Upper lobe of right lung (tissue), 1 donor: ENCODE data around the gene DMAC2L. TPM values are rescaled to one million over a fixed set of nuclear protein-coding genes. Genes with fewer than 3 reads are reported as not detected.
"Not testable (repeated sequence)": the region's sequence is repeated elsewhere in the genome, so short reads cannot be mapped to it uniquely, and the experiment has no call there.

Experiments used
- ATAC-seq: fragments of 200-7000 bp; cut with Tn5 transposase; one replicate; pipeline ENCODE4 v1.9.1; 2020; ENCODE audit warnings: mild to moderate bottlenecking, moderate library complexity
- DNase-seq: peaks from one replicate; pipeline ENCODE4 v3.0.0-alpha.2; 2020
- H3K27ac ChIP-seq: fragments of 200-600 bp; one replicate; pipeline ENCODE4 v1.8.0; 2022
- H3K27me3 ChIP-seq: fragments of 200-600 bp; one replicate; pipeline ENCODE4 v1.8.0; 2022; ENCODE audit warnings: mild to moderate bottlenecking
- H3K36me3 ChIP-seq: fragments of 200-600 bp; one replicate; pipeline ENCODE4 v1.8.0; 2022
- H3K4me1 ChIP-seq: fragments of 200-600 bp; one replicate; pipeline ENCODE4 v1.8.0; 2022
- H3K4me3 ChIP-seq: fragments of 200-600 bp; one replicate; pipeline ENCODE4 v1.8.0; 2022; ENCODE audit warnings: mild to moderate bottlenecking
- H3K9me3 ChIP-seq: fragments of 200-600 bp; one replicate; pipeline ENCODE4 v1.8.0; 2022
- intact Hi-C: fragments of 100-400 bp; cut with DNase I; formaldehyde crosslinking; loops from one replicate; pipeline ENCODE4 v1.11.0; 2022
- total RNA-seq: library from RNA; stranded (reverse); fragmentation: NEBNext Ultra II Directional; extraction: Animal tissue kit (Norgen Biotek cat#: 25700); gene quantifications from one replicate; pipeline ENCODE4 v1.2.1, GENCODE V29; 2021
- TF ChIP-seq, protein P1 (sequence below): fragments of 200-600 bp; IDR thresholded peaks from one replicate; pipeline ENCODE4 v1.8.0; 2022; ENCODE audit warnings: antibody characterized with exemption
- donor health status: DM: no; HTN: yes; CAD: no; lungs with severe emphysema.

DMAC2L gene
- total RNA-seq, 1 donor from 2014 or later = 16.0 TPM

DNA sequence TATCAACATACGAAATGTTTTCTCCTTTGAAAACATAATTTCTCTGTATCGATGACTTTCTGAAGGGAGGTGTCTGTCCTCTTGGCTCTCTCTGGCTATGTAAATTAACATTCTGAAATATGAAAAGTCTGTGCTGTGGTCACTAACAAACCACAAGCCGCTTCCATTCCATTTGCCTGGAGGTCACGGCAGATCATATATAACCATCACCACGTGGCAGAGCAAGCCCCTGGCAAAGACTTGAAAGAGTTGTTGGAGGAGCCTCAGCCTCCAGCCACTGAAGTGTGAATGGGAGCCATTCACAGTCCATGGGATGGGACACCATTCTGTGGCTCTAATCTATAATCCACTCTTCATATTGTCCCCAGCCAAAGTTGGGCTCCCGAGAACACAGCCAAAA is 45.0 kb downstream of the DMAC2L start:
- Histone ChIP-seq H3K36me3 (peaks cover 18% of the 10 kb centered on the region), H3K27ac (no peak overlapping the region), H3K9me3 (no peaks in the 10 kb centered on the region), H3K4me1 (no peaks in the 10 kb centered on the region), H3K27me3 (no peaks in the 10 kb centered on the region), H3K4me3 (no peak overlapping the region)
- no peak for DNase-seq
- intact Hi-C loops = no loop called here
- TF ChIP-seq, protein P1, sequence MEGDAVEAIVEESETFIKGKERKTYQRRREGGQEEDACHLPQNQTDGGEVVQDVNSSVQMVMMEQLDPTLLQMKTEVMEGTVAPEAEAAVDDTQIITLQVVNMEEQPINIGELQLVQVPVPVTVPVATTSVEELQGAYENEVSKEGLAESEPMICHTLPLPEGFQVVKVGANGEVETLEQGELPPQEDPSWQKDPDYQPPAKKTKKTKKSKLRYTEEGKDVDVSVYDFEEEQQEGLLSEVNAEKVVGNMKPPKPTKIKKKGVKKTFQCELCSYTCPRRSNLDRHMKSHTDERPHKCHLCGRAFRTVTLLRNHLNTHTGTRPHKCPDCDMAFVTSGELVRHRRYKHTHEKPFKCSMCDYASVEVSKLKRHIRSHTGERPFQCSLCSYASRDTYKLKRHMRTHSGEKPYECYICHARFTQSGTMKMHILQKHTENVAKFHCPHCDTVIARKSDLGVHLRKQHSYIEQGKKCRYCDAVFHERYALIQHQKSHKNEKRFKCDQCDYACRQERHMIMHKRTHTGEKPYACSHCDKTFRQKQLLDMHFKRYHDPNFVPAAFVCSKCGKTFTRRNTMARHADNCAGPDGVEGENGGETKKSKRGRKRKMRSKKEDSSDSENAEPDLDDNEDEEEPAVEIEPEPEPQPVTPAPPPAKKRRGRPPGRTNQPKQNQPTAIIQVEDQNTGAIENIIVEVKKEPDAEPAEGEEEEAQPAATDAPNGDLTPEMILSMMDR = no peak
- ATAC-seq = no peak

DNA sequence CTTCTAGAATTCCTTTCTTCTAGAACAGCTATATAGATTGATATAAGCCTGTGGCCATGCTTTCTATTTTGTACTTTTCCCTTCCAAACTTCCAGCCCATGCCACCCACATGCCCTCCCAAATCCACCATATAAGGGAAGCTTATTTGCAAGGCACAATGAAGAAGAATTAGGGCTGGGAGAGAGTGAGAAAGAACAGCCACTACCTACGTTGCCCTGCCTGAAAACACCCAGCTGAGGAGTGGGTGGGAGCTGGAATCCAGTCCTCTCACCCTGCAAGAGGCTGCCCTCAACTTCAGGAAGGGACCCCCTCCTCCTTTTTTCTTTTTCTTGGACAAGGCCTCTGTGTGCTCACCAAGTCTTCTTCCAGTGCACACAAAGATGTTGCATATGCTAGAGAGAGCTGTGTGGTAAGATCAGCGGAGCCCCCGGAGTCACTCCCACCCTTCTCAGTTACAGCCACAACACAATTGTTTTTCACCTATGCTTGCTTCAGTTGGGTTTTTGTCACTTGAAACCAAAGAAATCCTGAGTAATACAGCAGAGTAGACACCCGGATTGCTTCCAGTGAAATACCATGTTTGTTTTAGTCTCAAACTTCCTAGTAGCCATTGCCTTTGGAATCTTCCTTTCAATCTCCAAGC is 45.8 kb downstream of the DMAC2L start:
- no peak for DNase-seq
- TF ChIP-seq, protein P1 = no peak
- no peak for ATAC-seq
- intact Hi-C loops = no loop called here
- H3K36me3 ChIP-seq = peaks cover 18% of the 10 kb centered on the region
- H3K9me3 ChIP-seq = no peaks in the 10 kb centered on the region
- no peaks in the 10 kb centered on the region for H3K27me3 ChIP-seq
- no peak overlapping the region for H3K4me3 ChIP-seq
- H3K27ac ChIP-seq = no peak overlapping the region
- H3K4me1 ChIP-seq = no peaks in the 10 kb centered on the region

- no peak for ATAC-seq
- Histone ChIP-seq H3K4me3 (no peak overlapping the region), H3K9me3 (no peaks in the 10 kb centered on the region), H3K27ac (no peak overlapping the region), H3K36me3 (peaks cover 18% of the 10 kb centered on the region), H3K27me3 (no peaks in the 10 kb centered on the region), H3K4me1 (peaks cover 18% of the 10 kb centered on the region)
- TF ChIP-seq, protein P1 = no peak
- intact Hi-C loops = no loop called here
- no peak for DNase-seq
Observed at GRCh38 chr14:50359631-50360030, 47.5 kb downstream of the DMAC2L start.

- H3K27ac ChIP-seq = no peak overlapping the region
- no peaks in the 10 kb centered on the region for H3K9me3 ChIP-seq
- H3K4me1 ChIP-seq = peaks cover 19% of the 10 kb centered on the region
- TF ChIP-seq, protein P1 = no peak
- intact Hi-C loops = no loop called here
- no peak for DNase-seq
- H3K27me3 ChIP-seq = no peaks in the 10 kb centered on the region
- ATAC-seq = no peak
- peaks cover 18% of the 10 kb centered on the region for H3K36me3 ChIP-seq
- no peak overlapping the region for H3K4me3 ChIP-seq
Observed at GRCh38 chr14:50360093-50360492, 48.0 kb downstream of the DMAC2L start.

DNA sequence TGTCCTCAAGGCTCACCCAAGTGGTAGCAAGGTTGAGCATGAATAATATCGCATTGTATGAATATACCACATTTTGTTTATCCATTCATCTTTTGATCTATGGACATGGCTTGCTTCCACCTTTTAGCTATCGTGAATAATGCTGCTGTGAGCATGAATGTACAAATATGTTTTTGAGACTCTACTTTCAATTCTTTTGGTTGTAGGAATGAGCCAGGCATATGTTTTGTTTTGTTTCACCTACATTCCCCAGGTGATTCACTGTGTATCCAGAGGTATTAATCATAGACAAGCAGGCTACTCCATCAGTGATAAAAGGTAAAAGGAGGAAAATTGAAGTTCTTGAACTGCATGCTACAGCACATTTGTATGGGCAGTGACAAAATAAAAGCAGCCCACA is 48.7 kb downstream of the DMAC2L start:
- Histone ChIP-seq H3K27ac (no peak overlapping the region), H3K4me3 (no peak overlapping the region), H3K27me3 (no peaks in the 10 kb centered on the region), H3K4me1 (peaks cover 19% of the 10 kb centered on the region), H3K9me3 (no peaks in the 10 kb centered on the region), H3K36me3 (peaks cover 18% of the 10 kb centered on the region)
- no peak for ATAC-seq
- intact Hi-C loops = no loop called here
- no peak for DNase-seq
- TF ChIP-seq, protein P1 = no peak

DNA sequence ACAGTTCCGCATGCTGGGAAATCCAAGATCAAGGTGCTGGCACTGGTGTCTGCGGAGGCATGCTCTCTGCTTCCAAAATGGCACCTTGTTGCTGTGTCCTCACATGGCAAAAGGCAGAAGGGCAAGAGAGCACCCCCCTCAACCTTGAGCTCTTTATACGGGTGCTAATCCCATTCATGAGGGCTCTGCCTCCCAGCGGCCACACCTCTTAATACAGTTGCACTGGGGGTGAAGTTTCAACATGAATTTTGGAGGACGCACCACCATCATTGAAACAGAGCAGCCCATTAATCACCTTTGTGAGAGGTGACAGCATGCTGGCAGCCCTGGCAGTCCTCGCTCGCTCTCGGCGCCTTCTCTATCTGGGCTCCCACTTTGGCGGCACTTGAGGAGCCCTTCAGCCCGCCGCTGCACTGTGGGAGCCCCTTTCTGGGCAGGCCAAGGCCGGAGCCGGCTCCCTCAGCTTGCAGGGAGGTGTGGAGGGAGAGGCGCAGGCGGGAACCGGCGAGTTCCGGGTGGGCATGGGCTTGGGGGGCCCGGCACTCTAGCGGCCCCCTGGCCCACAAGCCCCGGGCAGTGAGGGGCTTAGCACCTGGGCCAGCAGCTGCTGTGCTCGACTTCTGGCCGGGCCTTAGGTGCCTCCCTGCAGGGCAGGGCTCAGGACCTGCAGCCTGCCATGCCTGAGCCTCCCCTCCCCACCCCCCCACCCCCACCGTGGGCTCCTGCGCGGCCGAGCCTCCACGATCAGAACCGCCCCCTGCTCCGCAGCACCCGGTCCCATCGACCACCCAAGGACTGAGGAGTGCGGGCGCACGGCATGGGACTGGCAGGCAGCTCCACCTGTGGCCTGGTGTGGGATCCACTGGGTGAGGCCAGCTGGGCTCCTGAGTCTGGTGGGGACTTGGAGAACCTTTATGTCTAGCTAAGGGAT is 49.6 kb downstream of the DMAC2L start:
- Histone ChIP-seq H3K4me1 (peaks cover 19% of the 10 kb centered on the region), H3K36me3 (peaks cover 18% of the 10 kb centered on the region)
- H3K27ac ChIP-seq, DNase-seq, intact Hi-C loops, ATAC-seq, H3K9me3 ChIP-seq, H3K4me3 ChIP-seq, H3K27me3 ChIP-seq: not testable (repeated sequence)
